ENCODE results near the gene SIGLEC10.
"Not testable (repeated sequence)": the region's sequence is repeated elsewhere in the genome, so short reads cannot be mapped to it uniquely, and the experiment has no call there.

Gene SIGLEC10, protein sequence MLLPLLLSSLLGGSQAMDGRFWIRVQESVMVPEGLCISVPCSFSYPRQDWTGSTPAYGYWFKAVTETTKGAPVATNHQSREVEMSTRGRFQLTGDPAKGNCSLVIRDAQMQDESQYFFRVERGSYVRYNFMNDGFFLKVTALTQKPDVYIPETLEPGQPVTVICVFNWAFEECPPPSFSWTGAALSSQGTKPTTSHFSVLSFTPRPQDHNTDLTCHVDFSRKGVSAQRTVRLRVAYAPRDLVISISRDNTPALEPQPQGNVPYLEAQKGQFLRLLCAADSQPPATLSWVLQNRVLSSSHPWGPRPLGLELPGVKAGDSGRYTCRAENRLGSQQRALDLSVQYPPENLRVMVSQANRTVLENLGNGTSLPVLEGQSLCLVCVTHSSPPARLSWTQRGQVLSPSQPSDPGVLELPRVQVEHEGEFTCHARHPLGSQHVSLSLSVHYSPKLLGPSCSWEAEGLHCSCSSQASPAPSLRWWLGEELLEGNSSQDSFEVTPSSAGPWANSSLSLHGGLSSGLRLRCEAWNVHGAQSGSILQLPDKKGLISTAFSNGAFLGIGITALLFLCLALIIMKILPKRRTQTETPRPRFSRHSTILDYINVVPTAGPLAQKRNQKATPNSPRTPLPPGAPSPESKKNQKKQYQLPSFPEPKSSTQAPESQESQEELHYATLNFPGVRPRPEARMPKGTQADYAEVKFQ

DNA sequence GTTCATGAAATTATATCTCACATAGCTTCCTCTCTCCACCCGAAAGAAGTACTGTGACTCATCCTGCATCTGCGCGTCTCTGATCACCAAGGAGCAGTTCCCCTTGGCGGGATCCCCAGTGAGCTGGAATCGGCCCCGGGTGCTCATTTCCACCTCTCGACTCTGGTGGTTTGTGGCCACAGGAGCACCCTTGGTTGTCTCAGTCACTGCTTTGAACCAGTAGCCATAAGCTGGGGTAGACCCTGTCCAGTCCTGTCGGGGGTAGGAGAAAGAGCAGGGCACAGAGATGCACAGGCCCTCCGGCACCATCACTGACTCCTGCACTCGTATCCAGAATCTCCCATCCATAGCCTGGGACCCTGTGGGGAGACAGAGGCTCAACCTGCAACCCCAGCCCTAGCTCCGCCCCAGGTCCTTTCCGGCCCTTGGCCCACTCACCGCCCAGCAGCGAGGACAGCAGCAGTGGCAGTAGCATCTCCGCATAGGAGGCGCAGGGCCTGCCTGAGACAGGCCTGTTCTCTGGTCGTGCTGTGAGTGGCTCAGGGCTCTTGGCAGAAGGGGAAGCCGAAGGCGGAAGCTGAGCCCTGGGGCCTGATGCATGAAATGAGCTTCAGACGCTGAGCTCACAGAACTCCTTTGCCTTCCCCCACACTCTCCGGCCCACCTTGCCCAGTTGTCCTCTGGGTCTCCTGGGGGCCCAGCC lies at the start of gene SIGLEC10:
TSS of gene SIGLEC10 (minus strand) at position 536 of the 703 bp plus-strand sequence. CDS start at position 475, 61 bp downstream.
- no peak for DNase-seq (ENCODE audit: low read depth)

DNA sequence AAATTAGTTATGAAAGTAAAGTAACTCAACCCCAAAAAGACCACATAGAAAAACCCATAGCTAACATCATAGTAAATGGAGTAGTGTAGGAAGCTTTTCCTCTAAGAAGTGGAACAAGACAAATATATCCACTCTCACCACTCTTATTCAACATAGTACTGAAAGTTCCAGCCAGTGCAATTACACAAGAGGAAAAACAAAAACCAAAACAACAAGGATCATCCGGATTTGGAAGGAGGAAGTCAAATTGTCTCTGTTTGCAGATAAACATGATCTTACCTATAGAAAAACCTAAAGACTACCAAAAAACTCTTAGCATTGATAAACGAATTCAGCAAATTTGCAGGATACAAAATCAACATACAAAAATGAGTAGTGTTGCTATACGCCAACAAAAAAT lies 49.3 kb upstream of the SIGLEC10 start:
- no peak for DNase-seq (ENCODE audit: low read depth)

DNA sequence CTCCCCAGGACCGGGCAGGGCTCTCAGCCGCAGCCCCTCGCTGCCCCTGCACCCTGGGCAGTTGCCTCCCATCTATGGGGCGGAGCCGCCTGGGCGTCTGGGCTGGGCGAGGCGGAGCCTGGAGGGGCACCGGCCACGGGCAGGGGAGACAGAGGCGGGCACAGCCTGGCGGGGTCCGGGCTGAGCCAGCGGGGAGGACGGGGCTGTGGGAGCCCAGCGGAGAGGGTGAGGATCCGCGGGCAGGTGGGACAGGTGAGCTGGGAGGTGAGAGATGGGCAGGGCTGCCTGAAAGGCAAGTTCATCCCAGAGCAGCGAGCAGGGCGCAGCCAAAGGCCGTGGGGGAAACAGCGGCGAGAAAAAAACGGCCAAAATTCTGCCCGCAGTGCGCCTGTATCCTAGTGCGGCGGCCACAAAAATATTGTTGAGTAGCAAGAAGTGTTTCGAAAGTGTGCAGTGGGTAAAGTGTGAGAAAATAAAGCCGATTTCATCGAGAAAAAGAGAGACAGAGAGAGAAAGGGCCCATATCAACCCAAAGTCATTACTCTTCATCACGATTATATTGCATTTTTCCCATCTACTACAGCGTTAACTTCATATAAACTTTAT lies 46.6 kb upstream of the SIGLEC10 start:
- not testable (repeated sequence) for DNase-seq (ENCODE audit: low read depth)

DNA sequence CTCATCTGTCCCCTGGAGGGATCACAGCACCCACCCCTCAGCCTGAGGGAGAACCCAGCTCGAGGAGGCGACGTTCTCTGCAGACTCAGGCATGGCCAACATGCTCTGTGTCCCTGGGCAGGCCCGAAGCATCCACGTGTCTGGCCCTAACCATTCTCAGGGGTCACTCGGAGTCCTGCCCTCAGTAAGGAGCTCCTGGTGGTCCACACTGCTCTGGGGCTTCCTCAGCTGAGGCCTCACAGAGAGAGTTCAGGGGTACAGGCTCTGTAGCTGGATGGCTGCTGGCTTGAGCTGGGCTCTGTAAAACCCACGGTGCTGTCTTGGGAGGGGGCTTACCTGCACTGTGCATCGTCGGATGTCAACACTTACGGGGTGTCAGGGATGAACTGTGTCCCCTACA lies 45.2 kb upstream of the SIGLEC10 start:
- no peak for DNase-seq (ENCODE audit: low read depth)

DNA sequence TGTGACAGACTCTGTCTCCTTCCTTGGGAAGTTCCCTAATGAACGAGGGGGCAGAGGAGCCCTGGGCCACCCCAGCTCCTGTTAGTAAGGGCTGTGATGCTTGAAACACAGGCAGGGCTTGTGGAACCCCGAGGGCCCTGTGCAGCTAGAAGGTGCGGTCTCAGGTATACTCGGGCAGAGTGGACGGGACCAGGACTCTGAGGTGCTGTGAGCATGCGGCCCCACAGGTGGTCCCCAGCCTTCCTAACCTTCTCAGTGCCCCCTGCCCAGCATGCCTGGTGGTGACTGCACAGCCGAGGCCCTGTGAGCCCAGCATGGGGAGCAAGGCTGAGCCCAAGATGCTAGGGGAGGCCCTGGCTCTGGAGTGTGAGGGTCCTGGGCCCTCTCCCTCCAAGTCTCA lies 44.8 kb upstream of the SIGLEC10 start:
- DNase-seq (ENCODE audit: low read depth) = no peak

DNA sequence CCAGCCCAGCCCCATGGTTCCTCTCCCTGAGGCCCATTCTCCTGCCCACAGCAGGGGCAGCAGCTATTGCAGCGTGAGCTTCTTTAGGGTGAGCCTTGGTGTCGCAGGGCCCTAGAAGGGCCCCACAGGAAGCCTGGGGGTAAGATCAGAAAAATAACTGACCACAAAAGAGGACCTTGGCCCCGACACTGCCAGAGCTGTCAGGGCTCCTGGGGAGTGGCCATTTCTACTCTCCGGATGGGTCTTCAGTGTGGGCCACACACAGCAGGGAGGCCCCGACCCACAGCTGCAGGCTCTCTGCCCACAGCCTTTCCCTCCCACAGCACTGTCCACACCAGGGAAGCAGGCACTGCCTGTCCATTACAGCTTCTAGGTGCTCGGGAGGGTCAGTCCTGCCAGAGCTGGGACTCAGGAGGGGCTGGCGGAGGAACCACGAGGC lies 44.3 kb upstream of the SIGLEC10 start:
- DNase-seq (ENCODE audit: low read depth) = no peak

DNA sequence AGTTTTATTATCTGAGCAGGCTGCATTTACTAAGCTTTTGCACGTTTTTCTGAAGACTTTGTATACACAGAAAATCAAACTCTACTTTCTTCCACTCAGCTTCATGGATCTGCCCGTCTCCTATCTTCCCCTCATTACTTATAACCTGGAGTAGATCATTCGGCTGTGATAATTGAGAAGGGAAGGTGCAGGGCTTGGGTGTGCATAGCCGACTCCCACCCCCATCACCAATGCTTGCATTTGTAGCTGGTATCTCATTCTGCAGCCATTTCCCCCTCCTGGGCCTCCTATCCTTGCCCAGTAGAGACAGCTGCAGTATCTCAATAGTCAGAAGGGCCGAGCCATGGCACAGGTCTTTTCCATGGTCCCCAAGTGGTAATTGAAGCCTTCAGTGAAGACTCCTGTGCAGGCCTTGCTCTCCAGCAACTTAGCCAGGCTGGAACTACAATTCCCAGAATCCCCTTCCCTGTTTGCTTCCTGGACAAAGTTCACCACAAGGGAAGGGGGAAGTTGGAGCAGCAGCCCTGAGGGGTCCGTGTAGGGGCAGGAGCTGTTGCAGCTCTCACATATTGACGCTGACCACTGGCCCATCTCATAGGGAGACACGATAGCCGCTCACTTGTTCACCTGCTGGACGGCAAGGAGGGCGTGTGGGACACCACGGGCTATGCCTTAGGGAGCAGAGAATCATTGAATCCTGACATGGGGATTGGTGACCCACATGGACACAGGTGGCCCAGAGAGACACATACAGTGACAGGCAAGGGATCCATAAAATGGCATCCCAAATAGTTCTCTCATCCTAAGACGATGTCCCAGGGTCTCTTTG lies 42.9 kb upstream of the SIGLEC10 start:
- DNase-seq (ENCODE audit: low read depth) = no peak

DNA sequence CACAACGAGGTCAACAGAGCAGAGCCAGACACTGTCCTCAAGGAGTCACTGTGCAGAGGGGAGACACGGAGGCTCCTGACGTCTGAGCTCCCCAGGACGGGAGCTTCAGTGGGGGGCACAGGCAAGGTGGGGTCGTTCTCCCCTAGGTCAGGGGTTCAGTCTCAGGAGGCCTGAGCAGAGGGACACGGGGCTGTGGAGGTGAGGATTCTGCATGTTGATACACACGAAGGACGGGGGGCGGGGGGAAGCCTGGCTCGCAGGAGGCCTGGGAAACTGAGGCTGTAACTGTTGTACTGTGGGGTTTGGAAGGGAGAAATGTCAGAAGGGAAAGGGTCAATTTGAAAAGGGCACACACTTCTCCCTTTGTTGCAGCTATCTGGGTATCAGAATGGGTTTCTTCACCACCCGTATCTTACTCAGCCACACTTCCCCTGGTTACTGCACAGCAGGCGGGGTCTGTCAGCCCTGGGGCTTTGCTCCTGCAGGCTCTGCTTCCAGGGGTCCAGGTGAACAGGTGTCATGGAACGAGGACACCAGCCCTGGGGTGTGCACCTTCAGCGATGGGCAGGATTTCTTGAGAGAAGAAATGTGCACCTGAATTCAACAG lies 41.6 kb upstream of the SIGLEC10 start:
- no peak for DNase-seq (ENCODE audit: low read depth)

DNA sequence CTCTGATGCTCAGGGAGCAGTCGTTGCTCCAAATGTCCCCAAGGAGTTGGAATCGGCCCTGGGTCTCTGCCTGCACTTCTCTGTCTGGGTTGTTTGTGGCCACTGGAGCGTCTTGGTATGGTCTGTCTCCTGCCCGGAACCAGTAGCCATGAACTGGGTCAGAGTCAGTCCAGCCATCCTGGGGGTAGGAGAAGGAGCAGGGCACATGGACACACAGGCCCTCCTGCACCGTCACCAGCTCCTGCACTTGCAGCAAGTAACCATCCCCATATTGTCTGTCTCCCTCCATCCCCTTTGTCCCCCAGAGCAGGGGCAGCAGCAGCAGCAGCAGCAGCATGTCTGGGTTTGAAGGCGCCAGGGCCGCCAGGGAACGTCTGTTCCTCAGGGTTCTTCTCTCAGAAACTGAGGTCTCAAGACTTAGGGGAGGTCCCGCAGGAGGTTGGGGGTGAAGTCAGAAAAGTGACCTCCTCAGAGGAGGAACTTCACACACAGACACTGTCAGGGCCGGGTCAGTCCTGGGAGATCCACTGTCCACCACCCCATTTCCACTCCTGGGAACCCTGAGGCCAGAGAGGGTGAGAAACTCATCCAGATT lies 40.7 kb upstream of the SIGLEC10 start, which contains the start of gene SIGLEC8:
TSS of gene SIGLEC8 (minus strand) at position 404 of the 595 bp plus-strand sequence. CDS start at position 337, 67 bp downstream.
- no peak for DNase-seq (ENCODE audit: low read depth)

DNA sequence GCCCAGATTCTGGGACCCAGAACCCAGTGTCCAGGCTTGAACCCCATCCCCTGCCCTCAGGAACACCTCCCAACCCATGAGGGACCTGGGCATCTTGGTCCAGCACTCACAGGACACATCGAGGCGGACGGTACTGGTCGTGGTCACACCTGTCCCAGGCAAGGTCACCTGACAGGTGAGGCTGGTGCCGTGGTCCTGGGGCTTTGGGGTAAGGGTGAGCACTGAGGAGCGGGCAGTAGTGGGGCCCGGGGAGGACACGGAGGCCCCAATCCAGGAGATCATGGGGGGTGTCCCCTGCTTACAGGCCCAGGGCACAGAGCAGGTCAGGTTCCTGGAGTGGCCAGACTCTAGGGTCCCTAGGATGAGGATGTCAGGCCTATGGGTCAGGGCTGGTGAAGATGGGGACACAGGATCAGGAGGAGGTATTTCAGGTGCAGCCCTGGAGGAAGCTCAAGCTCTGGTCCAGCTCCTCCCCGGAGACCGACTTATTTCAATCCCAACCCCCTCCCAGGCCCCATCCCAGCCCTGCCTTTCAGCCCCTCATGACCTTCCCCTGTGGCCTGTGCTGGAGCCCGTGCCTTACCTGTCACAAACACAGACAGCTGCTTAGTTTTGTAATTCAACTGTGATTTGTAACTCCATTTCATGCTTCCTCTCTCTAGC lies 40.0 kb upstream of the SIGLEC10 start:
- DNase-seq (ENCODE audit: low read depth) = no peak

DNA sequence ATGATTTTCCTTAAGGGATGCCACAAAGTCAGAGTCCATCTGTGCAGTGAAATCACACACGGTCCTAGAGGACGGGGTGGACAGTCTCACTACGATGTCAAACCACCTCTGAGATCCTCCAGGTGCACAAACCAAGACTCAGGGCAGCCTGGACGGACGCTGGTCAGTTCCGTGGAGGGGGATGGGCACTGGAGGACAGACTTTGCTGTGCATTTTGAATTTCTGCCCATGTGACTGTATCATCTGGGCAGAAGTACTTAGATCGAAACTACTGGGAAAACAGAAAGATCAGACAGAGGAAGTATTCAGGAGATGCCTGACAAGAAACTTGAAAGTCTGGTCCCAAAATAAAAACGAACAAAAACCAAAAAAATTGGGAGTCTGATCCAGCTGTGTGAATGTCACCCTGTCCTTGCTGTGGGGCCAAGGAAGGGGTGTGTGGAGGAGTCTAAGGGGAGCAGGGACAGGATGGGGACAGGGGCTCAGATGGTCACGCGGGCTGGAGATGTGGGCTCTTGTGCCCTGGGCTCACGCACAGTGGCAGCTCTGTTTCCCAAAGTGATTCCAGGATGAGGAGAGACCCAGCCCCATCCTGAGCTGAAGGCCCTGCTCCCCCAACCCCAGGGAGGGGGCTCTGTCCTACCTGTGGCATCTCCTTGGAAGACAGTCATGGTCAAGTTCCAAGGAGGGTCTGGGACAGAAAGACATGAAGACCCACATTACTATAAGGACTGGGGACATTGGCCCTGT lies 39.3 kb upstream of the SIGLEC10 start:
- no peak for DNase-seq (ENCODE audit: low read depth)

DNA sequence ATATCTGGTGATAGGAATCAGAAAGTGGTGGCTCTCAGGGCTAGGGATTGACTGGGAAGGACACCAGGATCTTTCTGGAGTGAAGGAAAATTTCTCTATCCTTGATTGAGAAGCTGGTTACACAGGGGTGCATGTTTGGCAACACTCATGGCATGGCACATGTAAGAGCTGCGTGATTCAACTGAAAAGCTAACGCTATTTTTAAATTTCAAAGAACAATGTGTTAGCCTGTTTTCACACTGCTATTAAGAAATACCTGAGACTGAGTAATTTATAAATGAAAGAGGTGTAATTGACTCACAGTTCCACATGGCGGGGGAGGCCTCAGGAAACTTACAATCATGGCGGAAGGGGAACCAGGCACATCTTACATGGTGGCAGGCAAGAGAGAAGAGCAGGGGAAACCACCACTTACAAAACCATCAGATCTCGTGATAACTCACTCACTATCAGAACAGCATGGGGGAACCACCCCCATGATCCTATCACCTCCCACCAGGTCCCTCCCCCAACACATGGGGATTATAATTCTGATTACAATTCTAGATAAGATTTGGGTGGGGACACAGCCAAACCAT lies 33.4 kb upstream of the SIGLEC10 start:
- DNase-seq (ENCODE audit: low read depth) = no peak

DNA sequence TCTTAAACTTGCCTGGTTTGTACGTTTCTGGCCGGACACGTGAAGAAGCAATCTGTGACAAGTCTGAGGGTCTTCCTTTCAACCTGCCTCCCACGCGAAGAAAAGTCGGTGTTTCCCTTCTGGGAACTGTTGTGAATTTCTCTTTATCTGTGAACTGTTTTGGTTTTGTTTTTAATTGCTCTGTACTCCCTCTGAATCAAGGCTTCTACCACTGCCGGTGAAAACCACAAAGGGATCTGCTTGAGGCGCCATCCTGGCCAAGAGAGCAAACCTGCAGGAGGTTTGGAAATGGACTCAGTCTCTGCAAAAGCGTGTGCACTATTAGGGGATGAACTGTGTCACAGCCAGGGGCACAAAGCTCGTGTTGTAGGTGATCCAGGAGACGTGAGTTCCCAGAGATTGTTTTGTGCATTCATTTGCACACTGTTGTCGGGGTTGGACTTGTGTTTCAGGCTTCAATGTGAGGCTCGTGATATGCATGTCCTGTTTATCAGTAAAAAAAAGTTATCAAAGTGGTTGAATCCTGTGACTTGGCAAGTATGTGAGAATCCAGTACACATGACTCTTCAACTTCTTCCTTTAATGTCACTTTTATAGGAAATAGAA lies 31.1 kb upstream of the SIGLEC10 start:
- no peak for DNase-seq (ENCODE audit: low read depth)

DNA sequence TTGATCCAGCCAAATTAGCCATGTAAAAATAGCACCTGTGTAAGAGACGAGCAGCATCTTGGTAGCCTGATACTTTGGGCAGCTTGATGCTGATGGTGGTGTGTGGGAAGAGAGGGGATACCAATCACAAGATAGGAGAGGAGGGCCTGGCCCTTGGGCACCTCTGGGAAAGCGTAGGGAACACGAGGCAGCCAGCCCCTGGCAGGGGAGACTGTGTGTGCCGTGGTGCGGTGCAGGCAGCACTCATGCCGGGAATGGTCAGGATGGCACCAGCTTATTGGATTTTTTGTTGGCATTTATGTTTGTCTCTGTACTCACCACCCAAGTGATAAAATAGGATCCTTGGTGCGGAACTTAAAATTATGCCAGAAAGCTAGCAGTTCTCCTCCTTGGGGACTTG lies 30.6 kb upstream of the SIGLEC10 start:
- DNase-seq (ENCODE audit: low read depth) = no peak

DNA sequence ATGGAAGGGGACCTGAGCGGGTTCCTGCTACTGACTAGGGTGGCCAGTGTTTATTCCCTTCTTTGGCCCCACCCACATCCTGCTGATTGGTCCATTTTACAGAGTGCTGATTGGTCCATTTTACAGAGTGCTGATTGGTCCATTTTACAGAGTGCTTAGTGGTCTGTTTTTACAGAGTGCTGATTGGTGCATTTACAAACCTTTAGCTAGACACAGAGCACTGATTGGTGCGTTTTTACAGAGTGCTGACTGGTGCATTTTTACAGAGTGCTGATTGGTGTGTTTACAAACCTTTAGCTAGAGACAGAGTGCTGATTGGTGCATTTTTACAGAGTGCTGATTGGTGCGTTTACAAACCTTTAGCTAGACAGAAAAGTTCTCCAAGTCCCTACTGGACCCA lies 30.1 kb upstream of the SIGLEC10 start:
- DNase-seq (ENCODE audit: low read depth) = not testable (repeated sequence)

DNA sequence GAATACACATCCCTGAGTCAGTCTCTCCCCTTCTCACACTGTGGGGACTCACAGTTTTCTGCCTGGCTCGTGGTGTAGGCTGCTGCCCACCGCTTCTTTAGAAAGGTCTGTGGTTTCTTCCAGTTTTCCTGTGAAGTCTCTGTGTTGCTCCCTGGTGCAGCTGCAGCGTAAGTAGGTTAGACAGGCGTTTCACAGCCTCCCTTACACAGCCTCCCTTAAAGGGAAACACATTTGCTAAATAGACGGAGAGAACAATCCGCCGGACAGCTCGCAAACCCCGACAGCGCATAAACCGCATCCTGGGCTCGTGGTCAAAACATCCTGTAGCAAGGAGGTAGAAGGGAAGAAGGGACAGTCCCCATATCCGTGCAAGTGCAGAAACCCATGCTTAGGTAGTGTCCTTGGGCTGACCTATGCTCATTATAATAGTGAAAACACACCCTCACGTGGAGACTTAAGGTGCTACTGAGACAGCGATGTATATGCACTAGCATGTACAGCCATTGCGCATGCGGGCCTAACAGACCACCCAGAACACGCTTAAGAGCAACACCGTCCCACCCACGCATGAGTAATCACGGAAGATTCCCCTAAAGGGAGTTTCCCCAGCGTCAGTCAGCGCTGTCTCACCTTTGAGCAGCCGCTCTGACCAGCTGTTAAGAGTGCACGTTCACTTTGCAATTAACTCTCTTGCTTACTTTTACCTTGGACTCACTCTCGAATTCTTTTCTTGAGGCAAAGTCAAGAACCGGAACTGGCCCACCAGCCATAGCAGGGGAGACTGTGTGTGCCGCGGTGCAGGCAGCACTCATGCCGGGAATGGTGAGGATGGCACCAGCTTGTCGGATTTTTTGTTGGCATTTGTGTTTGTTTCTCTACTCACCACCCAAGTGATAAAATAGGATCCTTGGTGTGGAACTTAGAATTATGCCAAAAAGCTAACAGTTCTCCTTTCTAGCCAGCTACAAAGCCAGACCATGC lies 24.3 kb upstream of the SIGLEC10 start:
- DNase-seq (ENCODE audit: low read depth) = peak; percentile 61

DNA sequence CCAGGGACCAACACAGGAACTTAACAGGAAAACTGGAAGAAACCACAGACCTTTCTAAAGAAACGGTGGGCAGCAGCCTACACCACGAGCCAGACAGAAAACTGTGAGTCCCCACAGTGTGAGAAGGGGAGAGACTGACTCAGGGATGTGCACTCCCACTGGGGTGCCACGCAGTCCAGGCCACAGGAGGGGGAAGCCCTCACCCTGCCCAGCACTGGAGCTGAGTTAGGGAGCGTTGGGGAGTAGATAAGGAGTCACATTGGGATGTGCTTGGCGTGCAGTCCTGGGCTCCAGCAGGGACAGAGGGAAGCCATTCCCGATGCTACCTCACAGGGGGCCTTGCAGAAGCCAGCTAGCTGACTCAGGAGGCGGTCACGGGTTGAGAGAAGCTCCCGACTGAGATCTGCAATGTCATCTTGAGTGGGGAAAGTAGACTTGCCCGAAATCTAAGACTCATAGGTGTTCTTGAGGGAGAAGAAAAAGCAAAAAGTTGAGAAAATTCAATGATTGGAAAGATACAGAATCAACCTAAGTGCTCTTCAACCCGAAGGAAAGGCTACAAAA lies 23.5 kb upstream of the SIGLEC10 start:
- no peak for DNase-seq (ENCODE audit: low read depth)

Measured in activated T-helper 1 cell treated with Interleukin-2 at 50 U/mL for 16 hours (primary cell).